H1 (cell line): ENCODE measurements around the gene CCDC148. TPM values are rescaled to one million over a fixed set of nuclear protein-coding genes. Genes with fewer than 3 reads are reported as not detected.

Source experiments
- CTCF ChIA-PET: fragments of 300-600 bp; sonication (Branson Sonifier 250); formaldehyde crosslinking; loops from one replicate; lab custom pipeline; 2021; ENCODE audit not compliant: partially characterized antibody; lab: Charles Lee
- POLR2A ChIA-PET: fragments of 300-600 bp; sonication (Branson Sonifier 250); formaldehyde crosslinking; loops from one replicate; lab custom pipeline; 2021; ENCODE audit warnings: inconsistent platforms; ENCODE audit not compliant: partially characterized antibody; lab: Charles Lee
- DNase-seq, 2 experiments: peaks; one replicate each; pipeline versions ENCODE4 v3.0.0 to v3.0.0-alpha.2; 2010 to 2022; ENCODE audit warnings: low spot score in 2 of 2, low read depth in 1 of 2, mixed read lengths in 1 of 2
- FAIRE-seq: peaks from 2 replicates; lab custom pipeline; 2011; peaks lifted over from hg19 to GRCh38; lab: Jason Lieb, UNC
- H2AFZ ChIP-seq: 2 replicates; pipeline ENCODE4 v1.8.1; 2012; ENCODE audit warnings: low read length, inconsistent platforms
- H2AK5ac ChIP-seq: 2 replicates; pipeline ENCODE4 v1.6.1; 2013; ENCODE audit warnings: low read depth, low read length
- H2BK120ac ChIP-seq: replicated peaks from 2 replicates; pipeline ENCODE3; 2013; ENCODE audit warnings: low read depth, low read length, inconsistent platforms
- H2BK12ac ChIP-seq: 2 replicates; pipeline ENCODE4 v1.6.1; 2013; ENCODE audit warnings: low read depth, low read length
- H2BK15ac ChIP-seq: 2 replicates; pipeline ENCODE4 v1.6.1; 2013; ENCODE audit warnings: low read length
- H2BK20ac ChIP-seq: 2 replicates; pipeline ENCODE4 v1.6.1; 2013; ENCODE audit warnings: low read length
- H2BK5ac ChIP-seq: 2 replicates; pipeline ENCODE4 v1.6.1; 2013; ENCODE audit warnings: low read depth, low read length
- H3K14ac ChIP-seq: 2 replicates; pipeline ENCODE4 v1.6.1; 2013; ENCODE audit warnings: inconsistent platforms; ENCODE audit not compliant: insufficient read length
- H3K18ac ChIP-seq: 2 replicates; pipeline ENCODE4 v1.6.1; 2013; ENCODE audit warnings: low read length; ENCODE audit errors: extremely low read depth
- H3K23ac ChIP-seq: 2 replicates; pipeline ENCODE4 v1.6.1; 2013; ENCODE audit warnings: inconsistent platforms; ENCODE audit not compliant: insufficient read length
- H3K23me2 ChIP-seq: 2 replicates; pipeline ENCODE4 v1.6.1; 2013; ENCODE audit warnings: low read depth, low read length
- H3K27ac ChIP-seq: 2 replicates; pipeline ENCODE4 v1.6.1; 2011; ENCODE audit warnings: low read depth, low read length, inconsistent platforms
- H3K27me3 ChIP-seq, 4 experiments: replicated peaks in 1 of 4; 1 replicate in 1 of 4; 2 replicates in 3 of 4; pipeline versions ENCODE4 v1.6.1 to v1.8.1; 2011 to 2013; ENCODE audit warnings: low read length in 3 of 4, mild to moderate bottlenecking in 3 of 4, inconsistent platforms in 2 of 4, mixed read lengths in 2 of 4, moderate library complexity in 1 of 4; ENCODE audit not compliant: control insufficient read depth in 3 of 4, insufficient read depth in 3 of 4; ENCODE audit errors: extremely low read depth in 1 of 4
- H3K36me3 ChIP-seq, 4 experiments: 2 replicates each; pipeline versions ENCODE4 v1.6.1 to v1.8.1; 2011 to 2013; ENCODE audit warnings: mild to moderate bottlenecking in 4 of 4, low read length in 3 of 4, moderate library complexity in 2 of 4, control low read depth in 1 of 4, inconsistent platforms in 1 of 4; ENCODE audit not compliant: insufficient read depth in 4 of 4, control insufficient read depth in 2 of 4
- H3K4ac ChIP-seq: replicated peaks from 2 replicates; pipeline ENCODE3; 2013; ENCODE audit warnings: low read length, low read depth, mixed read lengths, inconsistent platforms; ENCODE audit not compliant: insufficient read length
- H3K4me1 ChIP-seq, 4 experiments: replicated peaks in 1 of 4; 1 replicate in 1 of 4; 2 replicates in 3 of 4; pipeline versions ENCODE4 v1.6.1 to v1.8.1; 2011 to 2013; ENCODE audit warnings: low read length in 3 of 4, inconsistent platforms in 2 of 4, mixed read lengths in 1 of 4; ENCODE audit not compliant: insufficient read depth in 4 of 4, control insufficient read depth in 3 of 4
- H3K4me2 ChIP-seq, 2 experiments: 2 replicates each; pipeline versions ENCODE4 v1.6.1 to v1.8.1; 2011 to 2013; ENCODE audit warnings: low read depth in 2 of 2, low read length in 2 of 2, control low read depth in 1 of 2, inconsistent platforms in 1 of 2, mild to moderate bottlenecking in 1 of 2; ENCODE audit not compliant: insufficient read depth in 1 of 2
- H3K4me3 ChIP-seq, 4 experiments: fragments of 200-600, 300-600 bp in 1 of 4; sonication (generic), shearing (Covaris generic), sonication (Bioruptor Twin) in 1 of 4; 2 replicates each; pipeline versions ENCODE4 v1.5.1 to v1.8.1; 2011 to 2016; ENCODE audit warnings: low read length in 4 of 4, low read depth in 3 of 4, control low read depth in 2 of 4, inconsistent platforms in 2 of 4, mild to moderate bottlenecking in 2 of 4, mixed read lengths in 1 of 4, moderate library complexity in 1 of 4; ENCODE audit not compliant: insufficient read depth in 2 of 4; ENCODE audit errors: extremely low read depth in 1 of 4
- H3K56ac ChIP-seq: replicated peaks from 2 replicates; pipeline ENCODE3; 2013; ENCODE audit warnings: low read depth, mild to moderate bottlenecking, mixed read lengths, low read length, inconsistent platforms; ENCODE audit not compliant: insufficient read length
- H3K79me1 ChIP-seq: 2 replicates; pipeline ENCODE4 v1.6.1; 2013; ENCODE audit warnings: low read depth, low read length, control low read depth
- H3K79me2 ChIP-seq, 2 experiments: 2 replicates each; pipeline versions ENCODE4 v1.6.1 to v1.8.1; 2012 to 2013; ENCODE audit warnings: low read length in 2 of 2, mild to moderate bottlenecking in 2 of 2, inconsistent platforms in 1 of 2; ENCODE audit not compliant: insufficient read depth in 2 of 2, control insufficient read depth in 1 of 2
- H3K9ac ChIP-seq, 4 experiments: replicated peaks in 1 of 4; 1 replicate in 1 of 4; 2 replicates in 3 of 4; pipeline versions ENCODE4 v1.6.1 to v1.8.1; 2011 to 2013; ENCODE audit warnings: low read depth in 3 of 4, low read length in 3 of 4, control low read depth in 2 of 4, mild to moderate bottlenecking in 2 of 4, moderate library complexity in 2 of 4, inconsistent platforms in 1 of 4; ENCODE audit errors: extremely low read depth in 1 of 4
- H3K9me3 ChIP-seq, 2 experiments: 2 replicates each; pipeline versions ENCODE4 v1.6.1 to v1.8.1; 2012 to 2013; ENCODE audit warnings: mild to moderate bottlenecking in 2 of 2, moderate library complexity in 2 of 2, control low read depth in 1 of 2, inconsistent platforms in 1 of 2, low read depth in 1 of 2, low read length in 1 of 2, mixed read lengths in 1 of 2; ENCODE audit not compliant: insufficient read depth in 2 of 2
- H4K20me1 ChIP-seq, 2 experiments: replicated peaks in 1 of 2; 2 replicates each; pipeline versions ENCODE3 to v1.8.1; 2011 to 2013; ENCODE audit warnings: inconsistent platforms in 2 of 2, low read length in 2 of 2, mild to moderate bottlenecking in 1 of 2; ENCODE audit not compliant: insufficient read depth in 2 of 2, control insufficient read depth in 1 of 2
- H4K5ac ChIP-seq: 2 replicates; pipeline ENCODE4 v1.6.1; 2013; ENCODE audit warnings: low read length, low read depth, mixed read lengths, inconsistent platforms; ENCODE audit not compliant: insufficient read length
- H4K8ac ChIP-seq: 2 replicates; pipeline ENCODE4 v1.8.0; 2013; ENCODE audit warnings: mild to moderate bottlenecking, moderate library complexity, low read length, inconsistent platforms; ENCODE audit not compliant: insufficient read depth; ENCODE audit errors: extremely low read depth
- H4K91ac ChIP-seq: replicated peaks from 2 replicates; pipeline ENCODE3; 2013; ENCODE audit warnings: low read length, mixed read lengths, inconsistent platforms; ENCODE audit not compliant: insufficient read length
- CEBPB ChIP-seq: IDR thresholded peaks from 2 replicates; pipeline ENCODE4 v1.6.1; 2012; ENCODE audit warnings: low read depth, low read length
- EP300 ChIP-seq, 2 experiments: IDR thresholded peaks; 1 replicate in 1 of 2; 2 replicates in 1 of 2; pipeline ENCODE4 v1.6.1; 2011 to 2012; ENCODE audit warnings: low read depth in 2 of 2, low read length in 2 of 2, mild to moderate bottlenecking in 2 of 2, borderline replicate concordance in 1 of 2, inconsistent platforms in 1 of 2, moderate library complexity in 1 of 2
- GABPA ChIP-seq: IDR thresholded peaks from 2 replicates; pipeline ENCODE4 v1.6.1; 2011; ENCODE audit warnings: mild to moderate bottlenecking, low read length, moderate library complexity, borderline replicate concordance; ENCODE audit not compliant: insufficient read depth
- KDM4A ChIP-seq: IDR thresholded peaks from one replicate; pipeline ENCODE4 v1.7.1; 2012; ENCODE audit warnings: low read depth, mild to moderate bottlenecking, moderate library complexity, low read length, inconsistent platforms; ENCODE audit not compliant: severe bottlenecking
- RAD21 ChIP-seq, 2 experiments: IDR thresholded peaks in 1 of 2; conservative IDR thresholded peaks in 1 of 2; 2 replicates each; pipeline ENCODE4 v1.6.1; 2011; ENCODE audit warnings: low read depth in 2 of 2, low read length in 2 of 2, improper control_type of control experiment in 1 of 2, inconsistent platforms in 1 of 2, mild to moderate bottlenecking in 1 of 2, moderate library complexity in 1 of 2
- SP4 ChIP-seq: IDR thresholded peaks from 2 replicates; pipeline ENCODE4 v1.6.1; 2012; ENCODE audit warnings: low read length, inconsistent platforms
- SRF ChIP-seq: IDR thresholded peaks from 2 replicates; pipeline ENCODE4 v1.6.1; 2011; ENCODE audit warnings: mild to moderate bottlenecking, low read depth, low read length, moderate library complexity
- TCF12 ChIP-seq: IDR thresholded peaks from 2 replicates; pipeline ENCODE4 v1.6.1; 2011; ENCODE audit warnings: low read depth, mild to moderate bottlenecking, low read length
- TEAD4 ChIP-seq: IDR thresholded peaks from 2 replicates; pipeline ENCODE4 v1.6.1; 2012; ENCODE audit warnings: low read depth, low read length, inconsistent platforms, mixed read lengths
- WGBS, 2 experiments: shearing (Covaris generic) in 1 of 2; methylation state at CpG; one replicate each; pipeline versions ENCODE4 v1.1.6 to v1.1.7; 2013 to 2015; ENCODE audit warnings: low lambda C conversion rate in 2 of 2, mixed read lengths in 2 of 2, inconsistent platforms in 1 of 2, low coverage in 1 of 2, missing lambda C conversion rate in 1 of 2; ENCODE audit not compliant: insufficient replicate concordance in 2 of 2, insufficient coverage in 1 of 2, insufficient read length in 1 of 2; ENCODE audit errors: extremely low coverage in 1 of 2, missing lambda C conversion rate in 1 of 2; 5-methylcytosine and 5-hydroxymethylcytosine counted together
- polyA plus RNA-seq, 7 experiments: library from polyadenylated mRNA; depleted of rRNA in 3 of 7; stranded (reverse) in 5 of 7; unstranded in 2 of 7; fragments of >200 nt in 5 of 7; fragments of 200-250 nt in 2 of 7; gene quantifications; 1 replicate in 5 of 7; 2 replicates in 1 of 7; 4 replicates in 1 of 7; pipeline versions ENCODE4 v1.2.1 to v1.2.3, GENCODE V29; 2011 to 2013; ENCODE audit warnings: missing spikeins in 2 of 7, mixed read lengths in 2 of 7
- total RNA-seq: library from RNA; stranded (reverse); fragmentation: NEBNext Ultra II Directional; extraction: Animal tissue kit (Norgen Biotek cat#: 25700); gene quantifications from 2 replicates; pipeline ENCODE4 v1.2.1, GENCODE V29; 2021
- TF ChIP-seq, protein P1 (sequence below): IDR thresholded peaks from 2 replicates; pipeline ENCODE4 v1.6.1; 2011; ENCODE audit warnings: low read depth, mild to moderate bottlenecking, low read length; ENCODE audit not compliant: insufficient read depth
- TF ChIP-seq, protein P2 (sequence below): IDR thresholded peaks from 2 replicates; pipeline ENCODE4 v1.6.1; 2012; ENCODE audit warnings: inconsistent platforms
- TF ChIP-seq, protein P3 (sequence below): IDR thresholded peaks from 2 replicates; pipeline ENCODE4 v1.6.1; 2012; ENCODE audit warnings: inconsistent platforms

CCDC148 gene
- total and polyA plus RNA-seq, 2 of the 8 experiments (the other 6 are each of a cell fraction or from before 2014, with no cell fraction given) = 0.45 to 1.3 TPM

DNA sequence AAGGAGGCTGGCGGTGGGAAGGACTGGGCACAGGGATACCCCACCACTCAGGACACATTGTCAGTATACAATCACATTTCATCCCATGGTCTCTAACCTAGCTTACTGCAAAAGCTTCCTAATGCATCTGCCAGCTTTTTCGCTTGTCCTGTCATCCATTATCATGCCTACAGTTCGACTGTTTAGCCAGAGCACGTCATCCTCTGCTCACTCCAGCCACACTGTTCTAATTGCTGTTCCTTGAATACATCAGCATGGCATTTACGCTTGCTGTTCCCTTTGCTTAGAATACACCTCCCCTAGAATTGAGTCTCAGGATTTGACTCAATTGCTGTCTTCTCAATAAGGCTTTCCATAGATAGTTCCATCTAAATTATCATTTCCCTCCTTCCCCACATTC is 166.3 kb downstream of the CCDC148 start:
- Histone ChIP-seq H3K56ac (no peak overlapping the region), H3K27ac (no peak overlapping the region), H3K27me3 (no peaks in the 10 kb centered on the region), H3K4me2 (no peak overlapping the region), H2BK12ac (no peak overlapping the region; the same call in 1 of the 2 replicates), H4K5ac (no peak overlapping the region), H3K4ac (no peak overlapping the region), H2BK120ac (no peak overlapping the region), H3K4me3 (no peak overlapping the region), H2BK5ac (no peak overlapping the region), H2BK15ac (no peak overlapping the region), H4K20me1 (no peaks in the 10 kb centered on the region), H3K4me1 (no peaks in the 10 kb centered on the region), H4K8ac (no peak overlapping the region), H3K23me2 (no peaks in the 10 kb centered on the region), H3K14ac (no peak overlapping the region), H3K18ac (no peak overlapping the region), H2AK5ac (no peak overlapping the region), H2AFZ (no peak overlapping the region), H3K36me3 (no peaks in the 10 kb centered on the region), H3K9ac (no peak overlapping the region), H3K9me3 (peaks cover 2 to 8% of the 10 kb centered on the region in 2 experiments; a peak in 2 of 4 replicates), H3K79me1 (no peaks in the 10 kb centered on the region), H3K23ac (no peak overlapping the region), H2BK20ac (no peak overlapping the region), H4K91ac (no peak overlapping the region), H3K79me2 (no peaks in the 10 kb centered on the region)
- 85% methylated on average over 5 of the region's 5 CpGs; no CpG with 5 or more reads in 1 of the 2 experiments for WGBS, 2 experiments
- DNase-seq (no peak), FAIRE-seq (no peak)
- CTCF ChIA-PET = no interaction called here
- POLR2A ChIA-PET = no interaction called here
- TF ChIP-seq, protein P1, sequence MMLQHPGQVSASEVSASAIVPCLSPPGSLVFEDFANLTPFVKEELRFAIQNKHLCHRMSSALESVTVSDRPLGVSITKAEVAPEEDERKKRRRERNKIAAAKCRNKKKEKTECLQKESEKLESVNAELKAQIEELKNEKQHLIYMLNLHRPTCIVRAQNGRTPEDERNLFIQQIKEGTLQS = no peak
- no peak for TF ChIP-seq EP300 (IDR thresholded peaks at IDR 0.05; ENCODE audit: borderline replicate concordance in 1 of 2, low read depth in 2 of 2, low read length in 2 of 2)
- no peak for TF ChIP-seq RAD21 (IDR thresholded peaks at IDR 0.05 in 1 of 2, conservative IDR thresholded peaks at IDR 0.05 in 1 of 2; ENCODE audit: low read depth in 2 of 2, low read length in 2 of 2)
- TF ChIP-seq, protein P2, sequence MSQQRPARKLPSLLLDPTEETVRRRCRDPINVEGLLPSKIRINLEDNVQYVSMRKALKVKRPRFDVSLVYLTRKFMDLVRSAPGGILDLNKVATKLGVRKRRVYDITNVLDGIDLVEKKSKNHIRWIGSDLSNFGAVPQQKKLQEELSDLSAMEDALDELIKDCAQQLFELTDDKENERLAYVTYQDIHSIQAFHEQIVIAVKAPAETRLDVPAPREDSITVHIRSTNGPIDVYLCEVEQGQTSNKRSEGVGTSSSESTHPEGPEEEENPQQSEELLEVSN = no peak
- TF ChIP-seq TCF12 = no peak
- no peak for TF ChIP-seq SRF
- TF ChIP-seq TEAD4 = no peak
- TF ChIP-seq KDM4A = no peak
- no peak for TF ChIP-seq GABPA
- no peak for TF ChIP-seq SP4
- no peak for TF ChIP-seq CEBPB
- TF ChIP-seq, protein P3, sequence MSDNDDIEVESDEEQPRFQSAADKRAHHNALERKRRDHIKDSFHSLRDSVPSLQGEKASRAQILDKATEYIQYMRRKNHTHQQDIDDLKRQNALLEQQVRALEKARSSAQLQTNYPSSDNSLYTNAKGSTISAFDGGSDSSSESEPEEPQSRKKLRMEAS = no peak
